Neuronal stem cell (in vitro differentiated cells): ENCODE measurements around the gene TIMM21.
A peak's percentile ranks its signal among the peaks of the same experiment; 100 is the strongest.

ENCODE experiments used
- DNase-seq: peaks from one replicate; pipeline ENCODE4 v3.0.0-alpha.2; 2013; ENCODE audit warnings: low spot score
- H2AFZ ChIP-seq: one replicate; pipeline ENCODE4 v1.6.1; 2013; ENCODE audit warnings: mild to moderate bottlenecking, low read length, inconsistent platforms
- H2AK5ac ChIP-seq: 2 replicates; pipeline ENCODE4 v1.6.1; 2013; ENCODE audit warnings: low read depth, mild to moderate bottlenecking, inconsistent platforms, low read length, moderate library complexity, mixed read lengths
- H2BK120ac ChIP-seq: 2 replicates; pipeline ENCODE4 v1.6.1; 2013; ENCODE audit warnings: low read depth, mild to moderate bottlenecking, inconsistent platforms, low read length, moderate library complexity, mixed read lengths
- H2BK12ac ChIP-seq: one replicate; pipeline ENCODE4 v1.6.1; 2013; ENCODE audit warnings: low read length, inconsistent platforms
- H2BK15ac ChIP-seq: 2 replicates; pipeline ENCODE4 v1.6.1; 2013; ENCODE audit warnings: mild to moderate bottlenecking, low read length, inconsistent platforms, mixed read lengths
- H2BK5ac ChIP-seq: one replicate; pipeline ENCODE4 v1.6.1; 2013; ENCODE audit warnings: inconsistent platforms, mild to moderate bottlenecking, low read length, moderate library complexity
- H3K14ac ChIP-seq: one replicate; pipeline ENCODE4 v1.6.1; 2013; ENCODE audit warnings: low read length, inconsistent platforms
- H3K18ac ChIP-seq: 2 replicates; pipeline ENCODE4 v1.6.1; 2013; ENCODE audit warnings: low read length, inconsistent platforms
- H3K23ac ChIP-seq: 2 replicates; pipeline ENCODE4 v1.6.1; 2013; ENCODE audit warnings: low read depth, mild to moderate bottlenecking, mixed read lengths, low read length, inconsistent platforms; ENCODE audit not compliant: poor library complexity
- H3K27ac ChIP-seq: replicated peaks from 3 replicates; pipeline ENCODE4 v1.5.1; 2013; ENCODE audit warnings: low read length, inconsistent platforms
- H3K27me3 ChIP-seq, 3 experiments: 2 replicates each; pipeline ENCODE4 v1.6.1; 2013; ENCODE audit warnings: low read length in 3 of 3, mild to moderate bottlenecking in 2 of 3, inconsistent platforms in 1 of 3, low read depth in 1 of 3, mixed read lengths in 1 of 3, moderate library complexity in 1 of 3; ENCODE audit not compliant: control insufficient read depth in 3 of 3, insufficient read depth in 3 of 3
- H3K36me3 ChIP-seq, 2 donors: replicated peaks in 1 of 2; 2 replicates each; pipeline ENCODE4 v1.6.1; 2013; ENCODE audit warnings: low read length in 2 of 2; ENCODE audit not compliant: control insufficient read depth in 2 of 2, insufficient read depth in 2 of 2
- H3K4ac ChIP-seq: 2 replicates; pipeline ENCODE4 v1.6.1; 2013; ENCODE audit warnings: inconsistent platforms, mild to moderate bottlenecking, low read length, moderate library complexity
- H3K4me1 ChIP-seq, 2 donors: 1 replicate in 1 of 2; 2 replicates in 1 of 2; pipeline ENCODE4 v1.6.1; 2013; ENCODE audit warnings: low read length in 2 of 2, low read depth in 1 of 2; ENCODE audit not compliant: control insufficient read depth in 2 of 2, insufficient read depth in 1 of 2
- H3K4me2 ChIP-seq: one replicate; pipeline ENCODE4 v1.6.1; 2013; ENCODE audit warnings: mild to moderate bottlenecking, low read length, inconsistent platforms; ENCODE audit not compliant: insufficient read depth, poor library complexity, severe bottlenecking
- H3K4me3 ChIP-seq, 2 donors: 2 replicates each; pipeline ENCODE4 v1.5.1; 2013; ENCODE audit warnings: low read length in 2 of 2, mild to moderate bottlenecking in 2 of 2, inconsistent platforms in 1 of 2, moderate library complexity in 1 of 2
- H3K79me1 ChIP-seq: one replicate; pipeline ENCODE4 v1.6.1; 2013; ENCODE audit warnings: low read depth, mild to moderate bottlenecking, inconsistent platforms, low read length, moderate library complexity
- H3K9ac ChIP-seq: one replicate; pipeline ENCODE4 v1.6.1; 2013; ENCODE audit warnings: mild to moderate bottlenecking, low read depth, low read length, inconsistent platforms; ENCODE audit not compliant: poor library complexity
- H3K9me3 ChIP-seq, 2 donors: replicated peaks in 1 of 2; 2 replicates each; pipeline versions ENCODE3 to v1.6.1; 2013; ENCODE audit warnings: low read length in 2 of 2, mild to moderate bottlenecking in 2 of 2, inconsistent platforms in 1 of 2, low read depth in 1 of 2, mixed read lengths in 1 of 2, moderate library complexity in 1 of 2; ENCODE audit not compliant: control insufficient read depth in 2 of 2, insufficient read depth in 1 of 2
- H4K8ac ChIP-seq: one replicate; pipeline ENCODE4 v1.6.1; 2013; ENCODE audit warnings: low read depth, mild to moderate bottlenecking, inconsistent platforms, low read length, moderate library complexity
- H4K91ac ChIP-seq: one replicate; pipeline ENCODE4 v1.6.1; 2013; ENCODE audit warnings: low read length, low read depth, mild to moderate bottlenecking, inconsistent platforms; ENCODE audit not compliant: poor library complexity
- WGBS, 2 donors: extraction: QIAGEN DNeasy Blood & Tissue Kit; methylation state at CpG; one replicate each; pipeline ENCODE4 v1.1.7; 2013; ENCODE audit warnings: missing lambda C conversion rate in 2 of 2, mixed read lengths in 1 of 2; ENCODE audit not compliant: insufficient read length in 2 of 2, insufficient replicate concordance in 1 of 2; ENCODE audit errors: extremely low coverage in 2 of 2; 5-methylcytosine and 5-hydroxymethylcytosine counted together

Gene TIMM21

DNA sequence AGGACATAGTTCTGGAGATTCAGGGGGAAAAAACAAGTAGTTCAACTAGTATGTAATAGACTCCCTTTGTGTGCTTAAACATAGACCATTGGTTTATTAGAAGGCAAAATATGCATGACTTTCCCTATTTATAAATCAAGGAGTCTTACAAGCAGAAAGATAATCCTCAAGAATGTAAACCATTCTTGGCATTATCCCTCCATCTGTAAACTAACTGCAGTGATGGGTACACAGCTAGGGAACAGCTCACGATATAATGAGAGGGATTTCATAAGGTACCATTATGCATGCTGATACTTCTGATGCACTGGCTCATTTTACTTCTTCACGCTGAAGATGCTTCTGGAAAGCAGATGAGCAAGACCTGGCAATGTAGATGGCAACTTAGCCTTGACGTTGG, 1.6 kb upstream of the TIMM21 start:
- Histone ChIP-seq H3K23ac (no peak overlapping the region), H3K4me2 (peak overlapping the region; percentile 88), H2BK120ac (no peak overlapping the region), H2BK15ac (no peak overlapping the region), H3K9me3 (no peaks in the 10 kb centered on the region), H3K4me1 (peaks cover 8 to 17% of the 10 kb centered on the region in 2 donors), H2AK5ac (peak overlapping the region; percentile 14), H4K8ac (no peak overlapping the region), H3K79me1 (peaks cover 2% of the 10 kb centered on the region), H3K27me3 (no peaks in the 10 kb centered on the region), H3K14ac (no peak overlapping the region), H3K27ac (no peak overlapping the region), H3K18ac (no peak overlapping the region), H2AFZ (peak overlapping the region; percentile 91), H2BK5ac (no peak overlapping the region), H3K36me3 (peaks cover 2 to 20% of the 10 kb centered on the region in 2 donors), H4K91ac (no peak overlapping the region), H3K4ac (no peak overlapping the region), H2BK12ac (peak overlapping the region; percentile 35), H3K4me3 (peak overlapping the region in 1 of 2 donors; percentile 97), H3K9ac (no peak overlapping the region)
- no peak for DNase-seq
- WGBS, 2 donors = no CpG with 5 or more reads among the region's 3 CpGs

- peak overlapping the region; percentile 83 to 97 for H3K4me3 ChIP-seq
- H4K8ac ChIP-seq = no peak overlapping the region
- H3K23ac ChIP-seq = no peak overlapping the region
- peaks cover 2% of the 10 kb centered on the region for H3K79me1 ChIP-seq
- H4K91ac ChIP-seq = no peak overlapping the region
- no peak overlapping the region for H3K4ac ChIP-seq
- H3K36me3 ChIP-seq = peaks cover 2 to 22% of the 10 kb centered on the region in 2 donors
- H3K27me3 ChIP-seq = no peaks in the 10 kb centered on the region
- H3K27ac ChIP-seq = no peak overlapping the region
- no peaks in the 10 kb centered on the region for H3K9me3 ChIP-seq
- no peak overlapping the region for H3K9ac ChIP-seq
- peak overlapping the region; percentile 14 for H2AK5ac ChIP-seq
- peak overlapping the region; percentile 67 for H3K18ac ChIP-seq
- H2BK12ac ChIP-seq = no peak overlapping the region
- no peak overlapping the region for H2BK120ac ChIP-seq
- peaks cover 8 to 17% of the 10 kb centered on the region in 2 donors for H3K4me1 ChIP-seq
- peak overlapping the region; percentile 91 for H2AFZ ChIP-seq
- no peak overlapping the region for H2BK5ac ChIP-seq
- H2BK15ac ChIP-seq = no peak overlapping the region
- WGBS, 2 donors = no CpG with 5 or more reads among the region's 28 CpGs
- peak overlapping the region; percentile 88 for H3K4me2 ChIP-seq
- H3K14ac ChIP-seq = no peak overlapping the region
- no peak for DNase-seq
Measured at GRCh38 chr18:74147491-74147778, 888 bp upstream of the TIMM21 start.

DNA sequence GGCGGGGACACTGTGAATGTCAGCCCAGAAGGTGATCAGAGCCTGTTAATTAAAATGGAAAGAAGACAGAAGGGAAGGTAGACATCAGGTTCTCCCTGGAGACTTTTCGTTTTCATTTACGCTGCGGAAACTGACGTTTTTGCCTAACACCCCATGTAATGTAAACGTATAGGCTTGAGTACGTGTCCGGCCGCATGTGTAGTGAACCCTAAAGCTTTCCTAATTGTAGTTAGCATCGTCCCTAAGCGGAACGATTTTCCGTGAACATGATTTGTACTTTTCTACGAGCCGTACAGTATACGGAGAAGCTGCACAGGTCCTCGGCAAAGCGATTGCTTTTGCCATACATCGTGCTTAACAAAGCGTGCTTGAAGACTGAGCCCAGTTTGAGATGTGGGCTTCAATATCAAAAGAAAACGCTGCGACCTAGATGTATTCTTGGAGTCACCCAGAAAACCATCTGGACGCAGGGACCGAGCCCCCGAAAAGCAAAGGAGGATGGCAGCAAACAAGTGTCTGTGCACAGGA, 284 bp downstream of the TIMM21 start:
- WGBS, 2 donors = no CpG with 5 or more reads among the region's 25 CpGs
- no peak overlapping the region for H3K18ac ChIP-seq
- H3K4ac ChIP-seq = no peak overlapping the region
- H3K14ac ChIP-seq = no peak overlapping the region
- no peak overlapping the region for H2BK5ac ChIP-seq
- no peak overlapping the region for H2BK15ac ChIP-seq
- no peak overlapping the region for H2BK120ac ChIP-seq
- H3K9me3 ChIP-seq = no peaks in the 10 kb centered on the region
- no peak for DNase-seq
- H3K4me2 ChIP-seq = peak overlapping the region; percentile 77
- H3K36me3 ChIP-seq = peaks cover 2 to 33% of the 10 kb centered on the region in 2 donors
- peaks cover 2% of the 10 kb centered on the region for H3K79me1 ChIP-seq
- no peak overlapping the region for H2AK5ac ChIP-seq
- H3K27me3 ChIP-seq = no peaks in the 10 kb centered on the region
- no peak overlapping the region for H2BK12ac ChIP-seq
- H3K27ac ChIP-seq = no peak overlapping the region
- H3K9ac ChIP-seq = peak overlapping the region; percentile 80
- peaks cover 8 to 17% of the 10 kb centered on the region in 2 donors for H3K4me1 ChIP-seq
- no peak overlapping the region for H4K91ac ChIP-seq
- no peak overlapping the region for H3K23ac ChIP-seq
- no peak overlapping the region for H4K8ac ChIP-seq
- H3K4me3 ChIP-seq = peak overlapping the region; percentile 85 to 97
- peak overlapping the region; percentile 91 for H2AFZ ChIP-seq

GRCh38 chr18:74149878-74150277, 1.6 kb downstream of the TIMM21 start:
- Histone ChIP-seq H3K4me3 (peak overlapping the region in 1 of 2 donors; percentile 97), H3K18ac (no peak overlapping the region), H2BK12ac (no peak overlapping the region)

More at GRCh38 chr18:74149878-74150277, 1.6 kb downstream of the TIMM21 start:
- no peak overlapping the region for H3K27ac ChIP-seq
- no peak overlapping the region for H3K14ac ChIP-seq
- H2AK5ac ChIP-seq = no peak overlapping the region
- H4K91ac ChIP-seq = no peak overlapping the region
- H2BK120ac ChIP-seq = no peak overlapping the region
- no peak overlapping the region for H3K9ac ChIP-seq
- H3K4ac ChIP-seq = no peak overlapping the region
- no CpG with 5 or more reads among the region's 5 CpGs for WGBS, 2 donors
- peaks cover 8 to 17% of the 10 kb centered on the region in 2 donors for H3K4me1 ChIP-seq
- H2BK15ac ChIP-seq = no peak overlapping the region
- no peak for DNase-seq
- no peak overlapping the region for H3K4me2 ChIP-seq
- H3K9me3 ChIP-seq = no peaks in the 10 kb centered on the region
- peaks cover 2% of the 10 kb centered on the region for H3K79me1 ChIP-seq
- H2BK5ac ChIP-seq = no peak overlapping the region
- peaks cover 2 to 43% of the 10 kb centered on the region in 2 donors for H3K36me3 ChIP-seq
- H3K27me3 ChIP-seq = no peaks in the 10 kb centered on the region
- H3K23ac ChIP-seq = no peak overlapping the region
- H4K8ac ChIP-seq = no peak overlapping the region
- no peak overlapping the region for H2AFZ ChIP-seq
